HepG2 (cell line): ENCODE data around the gene CABP4. TPM values are rescaled to one million over a fixed set of nuclear protein-coding genes. Genes with fewer than 3 reads are reported as not detected.
A peak's percentile ranks its signal among the peaks of the same experiment; 100 is the strongest.

ENCODE experiments used
- CSRNP2 ChIP-seq: sonication (generic); formaldehyde crosslinking; conservative IDR thresholded peaks from 2 replicates; pipeline ENCODE4 v1.8.0; 2022; ENCODE audit warnings: low read depth, missing genetic modification reagents
- GATAD2A ChIP-seq: IDR thresholded peaks from 2 replicates; pipeline ENCODE4 v1.6.1; 2016
- HCFC1 ChIP-seq: fragments of 150-350 bp; IDR thresholded peaks from 2 replicates; pipeline ENCODE4 v1.6.1; 2014; ENCODE audit warnings: low read depth, low read length
- HIC2 ChIP-seq: sonication (generic); formaldehyde crosslinking; IDR thresholded peaks from 2 replicates; pipeline ENCODE4 v1.9.0; 2022; ENCODE audit warnings: low read depth, missing genetic modification reagents
- IKZF1 ChIP-seq: fragments of 450-650 bp; IDR thresholded peaks from 2 replicates; pipeline ENCODE4 v1.7.1; 2016
- JUN ChIP-seq: sonication (generic); formaldehyde crosslinking; IDR thresholded peaks from 2 replicates; pipeline ENCODE4 v1.4.0; 2020; ENCODE audit warnings: mild to moderate bottlenecking, missing genetic modification reagents
- KLF16 ChIP-seq, 2 experiments: sonication (generic) in 1 of 2; formaldehyde crosslinking in 1 of 2; IDR thresholded peaks; 2 replicates each; pipeline versions ENCODE4 v1.6.1 to v1.8.0; 2016 to 2023; ENCODE audit warnings: missing genetic modification reagents in 2 of 2, missing compliant biosample characterization in 1 of 2
- RARA ChIP-seq: IDR thresholded peaks from 2 replicates; pipeline ENCODE4 v1.6.1; 2016; ENCODE audit warnings: missing genetic modification reagents, missing compliant biosample characterization
- RBAK ChIP-seq: sonication (generic); formaldehyde crosslinking; IDR thresholded peaks from 2 replicates; pipeline ENCODE4 v1.5.1; 2020; ENCODE audit warnings: mild to moderate bottlenecking, missing genetic modification reagents
- TBX2 ChIP-seq: sonication (generic); formaldehyde crosslinking; IDR thresholded peaks from 2 replicates; pipeline ENCODE4 v1.5.0; 2020; ENCODE audit warnings: missing genetic modification reagents, mild to moderate bottlenecking, borderline replicate concordance
- ZBTB42 ChIP-seq: sonication (generic); formaldehyde crosslinking; IDR thresholded peaks from 2 replicates; pipeline ENCODE4 v1.5.0; 2020; ENCODE audit warnings: mild to moderate bottlenecking, missing genetic modification reagents
- ZFP36L2 ChIP-seq: sonication (generic); formaldehyde crosslinking; IDR thresholded peaks from 2 replicates; pipeline ENCODE4 v1.4.0; 2020; ENCODE audit warnings: missing genetic modification reagents
- ZFX ChIP-seq: sonication (generic); formaldehyde crosslinking; IDR thresholded peaks from 2 replicates; pipeline ENCODE4 v1.4.0; 2020; ENCODE audit warnings: mild to moderate bottlenecking, low read depth, missing genetic modification reagents, moderate library complexity
- ZNF18 ChIP-seq: sonication (generic); formaldehyde crosslinking; IDR thresholded peaks from 2 replicates; pipeline ENCODE4 v1.8.0; 2022; ENCODE audit warnings: mild to moderate bottlenecking, missing genetic modification reagents; ENCODE audit not compliant: insufficient replicate concordance
- ZNF235 ChIP-seq: sonication (generic); formaldehyde crosslinking; IDR thresholded peaks from 2 replicates; pipeline ENCODE4 v1.8.1; 2023; ENCODE audit warnings: mild to moderate bottlenecking, missing genetic modification reagents, borderline replicate concordance
- ZNF460 ChIP-seq: sonication (generic); formaldehyde crosslinking; IDR thresholded peaks from 2 replicates; pipeline ENCODE4 v1.5.1; 2020; ENCODE audit warnings: missing genetic modification reagents, mild to moderate bottlenecking, borderline replicate concordance
- ZNF619 ChIP-seq: sonication (generic); formaldehyde crosslinking; IDR thresholded peaks from 2 replicates; pipeline ENCODE4 v1.4.0; 2020; ENCODE audit warnings: mild to moderate bottlenecking, missing genetic modification reagents
- ZSCAN9 ChIP-seq: IDR thresholded peaks from 2 replicates; pipeline ENCODE4 v1.6.1; 2016; ENCODE audit warnings: borderline replicate concordance
- polyA plus RNA-seq, 8 experiments: library from polyadenylated mRNA; depleted of rRNA in 3 of 8; stranded (reverse) in 7 of 8; unstranded in 1 of 8; fragments of >200 nt; fragmentation: Illumina TruSeq in 4 of 8; extraction: Trizol in 4 of 8; gene quantifications; 2 replicates each; pipeline versions ENCODE4 v1.2.1 to v1.2.3, GENCODE V29; 2011 to 2016; ENCODE audit warnings: low read depth in 4 of 8, missing spikeins in 1 of 8, mixed read lengths in 1 of 8; ENCODE audit not compliant: insufficient read depth in 1 of 8
- total RNA-seq, 5 experiments: library from RNA; depleted of rRNA; stranded (reverse); fragments of >200 nt; fragmentation: Illumina TruSeq; extraction: Trizol; gene quantifications; 2 replicates each; pipeline ENCODE4 v1.2.3, GENCODE V29; 2016; ENCODE audit warnings: low read depth in 1 of 5
- TF ChIP-seq, protein P1 (sequence below): sonication (generic); formaldehyde crosslinking; IDR thresholded peaks from 2 replicates; pipeline ENCODE4 v1.5.0; 2020; ENCODE audit warnings: mild to moderate bottlenecking, missing genetic modification reagents
- TF ChIP-seq, protein P2 (sequence below): sonication (generic); formaldehyde crosslinking; IDR thresholded peaks from 2 replicates; pipeline ENCODE4 v1.8.0; 2022; ENCODE audit warnings: missing genetic modification reagents, mild to moderate bottlenecking, moderate library complexity, borderline replicate concordance

Gene CABP4
- total and polyA plus RNA-seq, 2 of the 13 experiments (the other 11 are each of a cell fraction or from before 2014, with no cell fraction given): not detected

DNA sequence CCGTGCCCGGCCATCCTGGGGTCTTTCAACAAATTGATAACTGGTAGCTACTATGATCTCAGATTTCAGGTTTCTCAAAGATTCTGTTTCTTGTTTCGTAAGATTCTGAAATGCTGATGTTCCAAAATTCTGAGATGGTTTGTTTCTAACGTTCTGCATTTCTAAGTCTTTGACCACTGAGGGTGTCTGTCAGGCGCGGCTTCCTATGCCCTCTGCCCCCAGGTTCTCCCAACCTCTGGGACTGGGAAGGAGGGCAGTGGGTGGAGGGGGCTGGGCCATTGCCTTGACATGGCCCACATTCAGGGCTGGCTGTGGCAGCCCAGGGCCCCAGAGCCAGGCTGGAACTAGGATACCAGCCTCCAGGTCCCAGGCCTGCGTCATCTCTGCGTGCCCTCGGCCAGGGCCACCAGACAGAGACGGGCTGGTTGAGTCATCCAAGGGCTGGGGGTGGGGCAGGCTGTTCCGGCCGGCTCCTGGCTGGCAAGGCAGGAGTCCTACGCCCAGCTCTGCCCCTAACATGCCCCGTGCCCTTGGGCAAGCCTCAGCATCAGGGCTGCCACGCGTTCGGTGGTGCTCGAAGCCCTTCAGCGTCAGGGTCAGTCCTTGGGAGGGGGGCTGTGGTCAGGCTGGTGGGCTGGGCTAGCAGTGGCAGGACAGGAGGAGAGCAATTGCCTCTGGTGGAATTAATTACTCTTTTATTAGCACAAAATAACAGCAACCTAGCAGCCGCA is 8.7 kb downstream of the CABP4 start (continued):
- TF ChIP-seq ZNF18 (CRISPR knock-in tag): peak; percentile 39
- peak; percentile 96 for TF ChIP-seq HIC2
- peak; percentile 30; the same call in 1 of the 2 replicates for TF ChIP-seq JUN (CRISPR knock-in tag)
- no peak for TF ChIP-seq ZSCAN9 (CRISPR knock-in tag)
- TF ChIP-seq, protein P1, sequence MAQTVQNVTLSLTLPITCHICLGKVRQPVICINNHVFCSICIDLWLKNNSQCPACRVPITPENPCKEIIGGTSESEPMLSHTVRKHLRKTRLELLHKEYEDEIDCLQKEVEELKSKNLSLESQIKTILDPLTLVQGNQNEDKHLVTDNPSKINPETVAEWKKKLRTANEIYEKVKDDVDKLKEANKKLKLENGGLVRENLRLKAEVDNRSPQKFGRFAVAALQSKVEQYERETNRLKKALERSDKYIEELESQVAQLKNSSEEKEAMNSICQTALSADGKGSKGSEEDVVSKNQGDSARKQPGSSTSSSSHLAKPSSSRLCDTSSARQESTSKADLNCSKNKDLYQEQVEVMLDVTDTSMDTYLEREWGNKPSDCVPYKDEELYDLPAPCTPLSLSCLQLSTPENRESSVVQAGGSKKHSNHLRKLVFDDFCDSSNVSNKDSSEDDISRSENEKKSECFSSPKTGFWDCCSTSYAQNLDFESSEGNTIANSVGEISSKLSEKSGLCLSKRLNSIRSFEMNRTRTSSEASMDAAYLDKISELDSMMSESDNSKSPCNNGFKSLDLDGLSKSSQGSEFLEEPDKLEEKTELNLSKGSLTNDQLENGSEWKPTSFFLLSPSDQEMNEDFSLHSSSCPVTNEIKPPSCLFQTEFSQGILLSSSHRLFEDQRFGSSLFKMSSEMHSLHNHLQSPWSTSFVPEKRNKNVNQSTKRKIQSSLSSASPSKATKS (CRISPR knock-in tag): no peak
- TF ChIP-seq ZFX: peak; percentile 44; the same call in 1 of the 2 replicates
- 0 out of 4 replicates have a peak, but pooled peaks of 1 of the 2 experiments have one; percentile 59 for TF ChIP-seq KLF16 (CRISPR knock-in tag; IDR thresholded peaks at IDR 0.05)
- TF ChIP-seq IKZF1: no peak
- no peak for TF ChIP-seq TBX2 (CRISPR knock-in tag)
- no peak for TF ChIP-seq CSRNP2 (CRISPR knock-in tag)
- peak; percentile 36; the same call in 1 of the 2 replicates for TF ChIP-seq GATAD2A (CRISPR knock-in tag)
- TF ChIP-seq ZFP36L2 (CRISPR knock-in tag): no peak
- no peak for TF ChIP-seq HCFC1
- peak; percentile 59; the same call in 1 of the 2 replicates for TF ChIP-seq ZNF619 (CRISPR knock-in tag)
- 0 out of 2 replicates have a peak, but pooled peaks have one; percentile 43 for TF ChIP-seq ZNF235 (CRISPR knock-in tag)
- no peak for TF ChIP-seq ZNF460 (CRISPR knock-in tag)
- TF ChIP-seq ZBTB42 (CRISPR knock-in tag): no peak
- TF ChIP-seq, protein P2, sequence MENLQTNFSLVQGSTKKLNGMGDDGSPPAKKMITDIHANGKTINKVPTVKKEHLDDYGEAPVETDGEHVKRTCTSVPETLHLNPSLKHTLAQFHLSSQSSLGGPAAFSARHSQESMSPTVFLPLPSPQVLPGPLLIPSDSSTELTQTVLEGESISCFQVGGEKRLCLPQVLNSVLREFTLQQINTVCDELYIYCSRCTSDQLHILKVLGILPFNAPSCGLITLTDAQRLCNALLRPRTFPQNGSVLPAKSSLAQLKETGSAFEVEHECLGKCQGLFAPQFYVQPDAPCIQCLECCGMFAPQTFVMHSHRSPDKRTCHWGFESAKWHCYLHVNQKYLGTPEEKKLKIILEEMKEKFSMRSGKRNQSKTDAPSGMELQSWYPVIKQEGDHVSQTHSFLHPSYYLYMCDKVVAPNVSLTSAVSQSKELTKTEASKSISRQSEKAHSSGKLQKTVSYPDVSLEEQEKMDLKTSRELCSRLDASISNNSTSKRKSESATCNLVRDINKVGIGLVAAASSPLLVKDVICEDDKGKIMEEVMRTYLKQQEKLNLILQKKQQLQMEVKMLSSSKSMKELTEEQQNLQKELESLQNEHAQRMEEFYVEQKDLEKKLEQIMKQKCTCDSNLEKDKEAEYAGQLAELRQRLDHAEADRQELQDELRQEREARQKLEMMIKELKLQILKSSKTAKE (CRISPR knock-in tag): peak; percentile 35; the same call in 1 of the 2 replicates
- TF ChIP-seq RARA (CRISPR knock-in tag): peak; percentile 32; the same call in 1 of the 2 replicates
- TF ChIP-seq RBAK (CRISPR knock-in tag): no peak
